ENCODE measurements around the gene OR12D2. TPM values are rescaled to one million over a fixed set of nuclear protein-coding genes. Genes with fewer than 3 reads are reported as not detected.

Gene OR12D2
- total and polyA plus RNA-seq, 2 of the 4 experiments (the other 2 are of a cell fraction): not detected

DNA sequence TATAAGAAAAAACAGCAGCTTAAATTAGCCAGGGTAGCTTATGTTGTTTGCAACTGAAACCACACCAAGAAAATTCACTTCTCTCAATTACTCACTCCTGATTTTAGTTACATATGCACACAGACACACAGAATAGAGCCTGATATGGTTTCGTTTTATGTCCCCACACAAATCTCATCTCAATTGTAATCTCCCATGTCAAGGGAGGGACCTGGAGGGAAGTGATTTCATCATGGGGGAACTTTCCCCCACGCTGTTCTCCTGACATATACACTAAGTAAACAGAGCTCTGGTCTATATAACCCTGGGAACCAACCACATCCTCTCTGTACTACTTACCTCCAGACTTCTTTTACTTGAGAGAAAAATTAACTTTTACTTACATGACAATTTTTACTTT lies 29.1 kb downstream of the OR12D2 start:
- no CpG with 5 or more reads among the region's 2 CpGs for WGBS, 2 experiments (ENCODE audit: extremely low coverage in 2 of 2, insufficient read length in 1 of 2)
- no peak overlapping the region for H3K14ac ChIP-seq (replicated peaks; ENCODE audit: low read depth, low read length)
- no peak overlapping the region for H3K4ac ChIP-seq (ENCODE audit: low read depth, low read length)
- H3K4me2 ChIP-seq (ENCODE audit: low read depth, low read length): no peak overlapping the region
- H3K27ac ChIP-seq (ENCODE audit: insufficient read depth, low read length): no peak overlapping the region
- H2AK9ac ChIP-seq (replicated peaks; ENCODE audit: low read depth, low read length, poor library complexity): no peak overlapping the region
- no peak overlapping the region for H3K18ac ChIP-seq (ENCODE audit: low read depth, low read length)
- ChIA-PET CTCF (no interaction called here), POLR2A (ENCODE audit: unreplicated experiment) (no interaction called here)
- no peaks in the 10 kb centered on the region for H3K27me3 ChIP-seq (ENCODE audit: control insufficient read depth, insufficient read depth, low read length)
- H4K5ac ChIP-seq (ENCODE audit: low read depth, low read length): no peak overlapping the region
- H3K36me3 ChIP-seq (ENCODE audit: control insufficient read depth, insufficient read depth, low read length): no peaks in the 10 kb centered on the region
- ATAC-seq (ENCODE audit: low read depth): no peak
- no peak overlapping the region for H4K8ac ChIP-seq (ENCODE audit: low read depth in 2 of 2, low read length in 2 of 2)
- no peaks in the 10 kb centered on the region for H4K20me1 ChIP-seq (ENCODE audit: insufficient read depth, low read length)
- dilution Hi-C loops (cut with HindIII; ENCODE audit: low sequenced_read_pairs, unreplicated experiment) (no loop called here), intact Hi-C loops (cut with micrococcal nuclease) (no loop called here), in situ Hi-C loops (cut with MboI; ENCODE audit: low sequenced_read_pairs) (no loop called here)
- H2BK20ac ChIP-seq (ENCODE audit: low read depth, low read length): no peak overlapping the region
- no peaks in the 10 kb centered on the region for H3K4me1 ChIP-seq (ENCODE audit: control insufficient read depth, insufficient read depth, low read length)
- TF ChIP-seq CEBPB (IDR thresholded peaks at IDR 0.05; ENCODE audit: low read depth, low read length) (no peak), BHLHE40 (IDR thresholded peaks at IDR 0.05; ENCODE audit: low read depth, low read length) (no peak), CHD1 (IDR thresholded peaks at IDR 0.05; ENCODE audit: low read depth, low read length) (no peak), POLR2A (IDR thresholded peaks at IDR 0.05; ENCODE audit: low read depth, low read length) (no peak), SMC3 (IDR thresholded peaks at IDR 0.05; ENCODE audit: low read depth, low read length) (no peak), MXI1 (IDR thresholded peaks at IDR 0.05; ENCODE audit: borderline replicate concordance, low read depth, low read length) (no peak), MAFK (IDR thresholded peaks at IDR 0.05; ENCODE audit: low read depth, low read length) (no peak)
- TF ChIP-seq, protein P1, sequence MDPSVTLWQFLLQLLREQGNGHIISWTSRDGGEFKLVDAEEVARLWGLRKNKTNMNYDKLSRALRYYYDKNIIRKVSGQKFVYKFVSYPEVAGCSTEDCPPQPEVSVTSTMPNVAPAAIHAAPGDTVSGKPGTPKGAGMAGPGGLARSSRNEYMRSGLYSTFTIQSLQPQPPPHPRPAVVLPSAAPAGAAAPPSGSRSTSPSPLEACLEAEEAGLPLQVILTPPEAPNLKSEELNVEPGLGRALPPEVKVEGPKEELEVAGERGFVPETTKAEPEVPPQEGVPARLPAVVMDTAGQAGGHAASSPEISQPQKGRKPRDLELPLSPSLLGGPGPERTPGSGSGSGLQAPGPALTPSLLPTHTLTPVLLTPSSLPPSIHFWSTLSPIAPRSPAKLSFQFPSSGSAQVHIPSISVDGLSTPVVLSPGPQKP (IDR thresholded peaks at IDR 0.05; ENCODE audit: borderline replicate concordance, low read depth, low read length): no peak
- H2AFZ ChIP-seq (replicated peaks; ENCODE audit: low read length, poor library complexity): no peak overlapping the region
- H3K9ac ChIP-seq (ENCODE audit: low read depth, low read length): no peak overlapping the region
- H3K9me3 ChIP-seq (ENCODE audit: control insufficient read depth, insufficient read depth, low read length): peaks cover 6% of the 10 kb centered on the region
- no peak for DNase-seq
- no peaks in the 10 kb centered on the region for H3K9me1 ChIP-seq (ENCODE audit: insufficient read depth, low read length)
- no peak overlapping the region for H4K91ac ChIP-seq (ENCODE audit: insufficient read depth, low read depth, low read length)
- H2AK5ac ChIP-seq (ENCODE audit: low read depth, low read length): no peak overlapping the region
- no peak overlapping the region for H2BK120ac ChIP-seq (ENCODE audit: low read depth, low read length)
- H2BK5ac ChIP-seq (ENCODE audit: low read depth, low read length, poor library complexity, severe bottlenecking): no peak overlapping the region
- no peak overlapping the region for H2BK15ac ChIP-seq (ENCODE audit: low read depth, low read length)
- BruUV-seq (replicated peaks): no TSS peak
- no peak overlapping the region for H3K56ac ChIP-seq (ENCODE audit: extremely low read depth, insufficient read depth, low read length)
- no peak overlapping the region for H3K23ac ChIP-seq (ENCODE audit: low read depth, low read length)
- H3K4me3 ChIP-seq (ENCODE audit: insufficient read depth, low read depth, low read length): no peak overlapping the region
- no peaks in the 10 kb centered on the region for H3K79me1 ChIP-seq (ENCODE audit: low read depth in 1 of 2, low read length in 2 of 2)

Measured in IMR-90 (cell line).